Spleen (tissue), 11 donors: ENCODE results near the gene HSD17B2. TPM values are rescaled to one million over a fixed set of nuclear protein-coding genes. Genes with fewer than 3 reads are reported as not detected.
"Not testable (repeated sequence)": the region's sequence is repeated elsewhere in the genome, so short reads cannot be mapped to it uniquely, and the experiment has no call there.

Source experiments
- DNase-seq: peaks from one replicate; pipeline ENCODE4 v3.0.0-alpha.2; 2020
- H3K27ac ChIP-seq, 8 donors: fragments of 200-600 bp; sonication (generic) in 7 of 8; 1 replicate in 4 of 8; 2 replicates in 4 of 8; pipeline versions ENCODE4 v1.5.0 to v1.8.0; 2016 to 2021; ENCODE audit warnings: inconsistent platforms in 4 of 8, mild to moderate bottlenecking in 4 of 8, moderate library complexity in 1 of 8
- H3K27me3 ChIP-seq, 7 donors: fragments of 200-600 bp; sonication (generic) in 6 of 7; replicated peaks in 1 of 7; 1 replicate in 4 of 7; 2 replicates in 3 of 7; pipeline versions ENCODE4 v1.5.0 to v1.8.0; 2016 to 2021; ENCODE audit warnings: inconsistent platforms in 3 of 7, mild to moderate bottlenecking in 1 of 7
- H3K36me3 ChIP-seq, 6 donors: fragments of 200-600 bp; sonication (generic) in 5 of 6; 1 replicate in 4 of 6; 2 replicates in 2 of 6; pipeline versions ENCODE4 v1.5.0 to v1.8.0; 2016 to 2021; ENCODE audit warnings: inconsistent platforms in 2 of 6
- H3K4me1 ChIP-seq, 6 donors: fragments of 200-600 bp; sonication (generic) in 5 of 6; 1 replicate in 3 of 6; 2 replicates in 3 of 6; pipeline versions ENCODE4 v1.5.0 to v1.8.0; 2016 to 2021; ENCODE audit warnings: inconsistent platforms in 3 of 6
- H3K4me3 ChIP-seq, 8 donors: fragments of 200-600 bp; sonication (generic) in 7 of 8; 1 replicate in 4 of 8; 2 replicates in 4 of 8; pipeline versions ENCODE4 v1.5.0 to v1.8.0; 2016 to 2021; ENCODE audit warnings: inconsistent platforms in 4 of 8, mild to moderate bottlenecking in 4 of 8, moderate library complexity in 2 of 8
- H3K9me3 ChIP-seq, 8 donors: fragments of 200-600 bp; sonication (generic) in 7 of 8; 1 replicate in 4 of 8; 2 replicates in 4 of 8; pipeline versions ENCODE4 v1.5.0 to v1.8.0; 2016 to 2021; ENCODE audit warnings: inconsistent platforms in 4 of 8
- POLR2A ChIP-seq, 3 donors: fragments of 450-650 bp; IDR thresholded peaks; one replicate each; pipeline ENCODE4 v1.5.1; 2017; ENCODE audit warnings: antibody characterized with exemption in 3 of 3, mild to moderate bottlenecking in 1 of 3
- POLR2AphosphoS5 ChIP-seq, 3 donors: sonication (generic); formaldehyde crosslinking; IDR thresholded peaks; one replicate each; pipeline ENCODE4 v1.5.1; 2017; ENCODE audit warnings: antibody characterized with exemption in 3 of 3
- WGBS, 5 donors: extraction: QIAGEN DNeasy Blood & Tissue Kit in 3 of 5; methylation state at CpG; one replicate each; pipeline versions ENCODE4 v1.1.5 to v1.1.7; 2013 to 2018; 5-methylcytosine and 5-hydroxymethylcytosine counted together
- intact Hi-C: fragments of 100-400 bp; cut with DNase I; formaldehyde crosslinking; loops from one replicate; pipeline ENCODE4 v1.15.0; 2023; ENCODE audit warnings: low total_unique reads
- polyA plus RNA-seq, 3 donors: library from polyadenylated mRNA; stranded (reverse); fragments of 200-250 nt; gene quantifications; one replicate each; pipeline ENCODE4 v1.2.1, GENCODE V29; 2013
- total RNA-seq, 7 donors: library from RNA; depleted of rRNA in 3 of 7; stranded (reverse); fragments of >200 nt in 3 of 7; fragmentation: NEBNext Ultra II Directional in 4 of 7; extraction: Animal tissue kit (Norgen Biotek cat#: 25700) in 4 of 7; gene quantifications; one replicate each; pipeline versions ENCODE4 v1.1.0 to v1.2.1, GENCODE V29; 2016 to 2021
- TF ChIP-seq, protein P1 (sequence below), 11 experiments: fragments of 200-600 bp in 7 of 11; fragments of 450-650 bp in 4 of 11; sonication (generic) in 4 of 11; IDR thresholded peaks in 8 of 11; conservative IDR thresholded peaks in 3 of 11; 1 replicate in 7 of 11; 2 replicates in 4 of 11; pipeline versions ENCODE4 v1.4.0 to v1.8.0; 2016 to 2021; ENCODE audit warnings: antibody characterized with exemption in 11 of 11, inconsistent platforms in 4 of 11, mild to moderate bottlenecking in 1 of 11
- donor health status: healthy with polysubstance abuse.
- donor health status: DM: no; HTN: no; CAD: no; lungs with moderate emphysema.
- donor health status: DM: no; HTN: no; CAD: no.
- donor health status: Bipolar disorder and iron deficiency.
- donor health status: healthy.
- donor health status: DM: no; HTN: no; CAD: no.
- donor health status: DM: yes; HTN: yes; CAD: no.

HSD17B2 gene
- total and polyA plus RNA-seq, 10 donors: 0.09 to 0.13 TPM; not detected in 8

- Histone ChIP-seq H3K36me3 (peaks cover 0 to 23% (median 0%) of the 10 kb centered on the region in 6 donors), H3K4me1 (no peaks in the 10 kb centered on the region), H3K4me3 (no peak overlapping the region), H3K9me3 (no peaks in the 10 kb centered on the region), H3K27me3 (no peaks in the 10 kb centered on the region), H3K27ac (no peak overlapping the region)
- 90 to 94% (median 92%) methylated on average over 15 of the region's 15 CpGs for WGBS, 5 donors
- TF ChIP-seq, protein P1, sequence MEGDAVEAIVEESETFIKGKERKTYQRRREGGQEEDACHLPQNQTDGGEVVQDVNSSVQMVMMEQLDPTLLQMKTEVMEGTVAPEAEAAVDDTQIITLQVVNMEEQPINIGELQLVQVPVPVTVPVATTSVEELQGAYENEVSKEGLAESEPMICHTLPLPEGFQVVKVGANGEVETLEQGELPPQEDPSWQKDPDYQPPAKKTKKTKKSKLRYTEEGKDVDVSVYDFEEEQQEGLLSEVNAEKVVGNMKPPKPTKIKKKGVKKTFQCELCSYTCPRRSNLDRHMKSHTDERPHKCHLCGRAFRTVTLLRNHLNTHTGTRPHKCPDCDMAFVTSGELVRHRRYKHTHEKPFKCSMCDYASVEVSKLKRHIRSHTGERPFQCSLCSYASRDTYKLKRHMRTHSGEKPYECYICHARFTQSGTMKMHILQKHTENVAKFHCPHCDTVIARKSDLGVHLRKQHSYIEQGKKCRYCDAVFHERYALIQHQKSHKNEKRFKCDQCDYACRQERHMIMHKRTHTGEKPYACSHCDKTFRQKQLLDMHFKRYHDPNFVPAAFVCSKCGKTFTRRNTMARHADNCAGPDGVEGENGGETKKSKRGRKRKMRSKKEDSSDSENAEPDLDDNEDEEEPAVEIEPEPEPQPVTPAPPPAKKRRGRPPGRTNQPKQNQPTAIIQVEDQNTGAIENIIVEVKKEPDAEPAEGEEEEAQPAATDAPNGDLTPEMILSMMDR (IDR thresholded peaks at IDR 0.05 in 8 of 11, conservative IDR thresholded peaks at IDR 0.05 in 3 of 11): no peak
- TF ChIP-seq POLR2A (IDR thresholded peaks at IDR 0.05): no peak
- no peak for TF ChIP-seq POLR2AphosphoS5 (IDR thresholded peaks at IDR 0.05)
- DNase-seq: no peak
- intact Hi-C loops: no loop called here
Measured at GRCh38 chr16:82138478-82139285, 103.6 kb downstream of the HSD17B2 start.

DNA sequence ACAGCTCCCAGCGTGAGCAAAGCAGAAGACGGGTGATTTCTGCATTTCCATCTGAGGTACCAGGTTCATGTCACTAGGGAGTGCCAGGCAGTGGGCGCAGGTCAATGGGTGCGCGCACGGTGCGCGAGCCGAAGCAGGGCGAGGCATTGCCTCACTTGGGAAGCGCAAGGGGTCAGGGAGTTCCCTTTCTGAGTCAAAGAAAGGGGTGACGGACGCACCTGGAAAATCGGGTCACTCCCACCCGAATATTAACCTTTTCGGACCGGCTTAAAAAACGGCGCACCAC lies 104.2 kb downstream of the HSD17B2 start:
- H3K9me3 ChIP-seq, DNase-seq, H3K27me3 ChIP-seq, H3K4me3 ChIP-seq, intact Hi-C loops, H3K27ac ChIP-seq, H3K4me1 ChIP-seq: not testable (repeated sequence)
- peaks cover 0 to 23% (median 0%) of the 10 kb centered on the region in 6 donors for H3K36me3 ChIP-seq
- 88 to 92% (median 91%) methylated on average over 19 of the region's 19 CpGs for WGBS, 5 donors

- 61 to 97% (median 67%) methylated on average over 2 to 3 of the region's 3 CpGs for WGBS, 5 donors
Measured at GRCh38 chr16:82146556-82146955, 111.5 kb downstream of the HSD17B2 start.

DNA sequence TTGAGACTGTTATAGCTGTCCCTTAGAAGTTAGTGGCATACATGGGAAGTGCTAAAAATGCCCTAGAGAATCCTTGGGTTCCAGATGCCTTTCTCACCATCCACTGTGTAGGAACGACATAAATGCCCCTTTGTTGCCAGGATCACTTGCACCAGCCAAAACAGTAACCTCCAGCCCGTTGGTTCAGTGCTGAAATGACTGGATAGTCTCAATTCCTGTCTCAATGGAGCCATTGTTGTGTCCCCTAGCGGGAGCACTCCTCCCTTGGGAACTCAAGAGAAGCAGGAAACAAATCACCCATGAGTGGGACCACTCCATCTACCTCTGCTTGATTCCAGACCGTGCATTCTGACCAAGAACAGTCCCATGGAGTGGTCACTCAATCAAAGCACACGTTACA lies 111.9 kb downstream of the HSD17B2 start:
- no peak overlapping the region for H3K4me3 ChIP-seq
- no peaks in the 10 kb centered on the region for H3K4me1 ChIP-seq
- no peaks in the 10 kb centered on the region for H3K9me3 ChIP-seq
- DNase-seq: no peak
- H3K27ac ChIP-seq: no peak overlapping the region
- no peaks in the 10 kb centered on the region for H3K27me3 ChIP-seq
- TF ChIP-seq POLR2AphosphoS5 (IDR thresholded peaks at IDR 0.05) (no peak), POLR2A (IDR thresholded peaks at IDR 0.05) (no peak)
- TF ChIP-seq, protein P1 (IDR thresholded peaks at IDR 0.05 in 8 of 11, conservative IDR thresholded peaks at IDR 0.05 in 3 of 11): no peak
- whole genome bisulfite sequencing, 5 donors: 81 to 98% (median 91%) methylated on average over 5 of the region's 5 CpGs
- peaks cover 0 to 60% (median 26%) of the 10 kb centered on the region in 6 donors for H3K36me3 ChIP-seq
- intact Hi-C loops: no loop called here

More at GRCh38 chr16:82146556-82146955, 111.5 kb downstream of the HSD17B2 start:
- Histone ChIP-seq H3K4me1 (no peaks in the 10 kb centered on the region), H3K27ac (no peak overlapping the region), H3K27me3 (no peaks in the 10 kb centered on the region), H3K9me3 (no peaks in the 10 kb centered on the region), H3K36me3 (peaks cover 0 to 60% (median 26%) of the 10 kb centered on the region in 6 donors), H3K4me3 (no peak overlapping the region)
- TF ChIP-seq POLR2AphosphoS5 (IDR thresholded peaks at IDR 0.05): no peak
- TF ChIP-seq, protein P1 (IDR thresholded peaks at IDR 0.05 in 8 of 11, conservative IDR thresholded peaks at IDR 0.05 in 3 of 11): no peak
- TF ChIP-seq POLR2A (IDR thresholded peaks at IDR 0.05): no peak
- no peak for DNase-seq
- intact Hi-C loops: no loop called here
